K562 (cell line): ENCODE data around the gene ENSA. TPM values are rescaled to one million over a fixed set of nuclear protein-coding genes. Genes with fewer than 3 reads are reported as not detected.

Source experiments
- ARNT ChIP-seq, 2 experiments: fragments of 450-650 bp; IDR thresholded peaks; 2 replicates each; pipeline ENCODE4 v1.6.1; 2016; ENCODE audit warnings: mild to moderate bottlenecking in 1 of 2
- GABPA ChIP-seq: fragments of 200-800 bp; sonication (Bioruptor generic); conservative IDR thresholded peaks from 2 replicates; pipeline ENCODE4 v1.6.1; 2016; ENCODE audit warnings: low read depth, missing genetic modification characterization, missing compliant biosample characterization
- GABPB1 ChIP-seq: sonication (generic); formaldehyde crosslinking; IDR thresholded peaks from 2 replicates; pipeline ENCODE4 v1.8.0; 2022; ENCODE audit warnings: mild to moderate bottlenecking, missing genetic modification reagents
- PRMT5 ChIP-seq: sonication (generic); formaldehyde crosslinking; IDR thresholded peaks from 2 replicates; pipeline ENCODE4 v1.5.0; 2020; ENCODE audit warnings: missing genetic modification reagents
- RAD51 ChIP-seq: fragments of 450-650 bp; IDR thresholded peaks from 2 replicates; pipeline ENCODE4 v1.7.1; 2016; ENCODE audit warnings: low read depth, mild to moderate bottlenecking, borderline replicate concordance
- SMARCA5 ChIP-seq: fragments of 450-650 bp; IDR thresholded peaks from 2 replicates; pipeline ENCODE4 v1.6.1; 2016
- ZNF217 ChIP-seq: sonication (generic); formaldehyde crosslinking; IDR thresholded peaks from 2 replicates; pipeline ENCODE4 v1.8.0; 2022; ENCODE audit warnings: mild to moderate bottlenecking, missing genetic modification reagents
- ZNF239 ChIP-seq: fragments of 250-450 bp; sonication (Bioruptor Pico); IDR thresholded peaks from 2 replicates; pipeline ENCODE4 v1.4.0; 2020; ENCODE audit warnings: mild to moderate bottlenecking
- polyA plus RNA-seq, 8 experiments: library from polyadenylated mRNA; depleted of rRNA in 4 of 8; stranded (reverse) in 5 of 8; unstranded in 3 of 8; fragments of >200 nt; fragmentation: Nextera tagmentation in 2 of 8; fragmentation: Illumina TruSeq in 1 of 8; extraction: Ambion mirVana in 2 of 8; extraction: Trizol in 1 of 8; gene quantifications; 2 replicates each; pipeline versions ENCODE4 v1.2.1 to v1.2.3, GENCODE V29; 2011 to 2014; ENCODE audit warnings: inconsistent platforms in 1 of 8, missing spikeins in 1 of 8
- total RNA-seq, 7 experiments: library from RNA; depleted of rRNA in 6 of 7; stranded (reverse); fragments of >200 nt in 6 of 7; fragmentation: Illumina TruSeq in 2 of 7; extraction: Trizol in 2 of 7; gene quantifications; 2 replicates each; pipeline versions ENCODE4 v1.2.1 to v1.2.3, GENCODE V29; 2011 to 2021; ENCODE audit warnings: low replicate concordance in 1 of 7
- TF ChIP-seq, protein P1 (sequence below): fragments of 200-600 bp; sonication (generic); IDR thresholded peaks from one replicate; pipeline ENCODE4 v1.6.1; 2012; ENCODE audit warnings: mild to moderate bottlenecking, low read depth, low read length, inconsistent platforms
- TF ChIP-seq, protein P2 (sequence below): sonication (generic); formaldehyde crosslinking; IDR thresholded peaks from 2 replicates; pipeline ENCODE4 v1.8.0; 2023; ENCODE audit warnings: mild to moderate bottlenecking, missing genetic modification reagents
- TF ChIP-seq, protein P3 (sequence below): sonication (generic); formaldehyde crosslinking; IDR thresholded peaks from 2 replicates; pipeline ENCODE4 v1.9.0; 2022; ENCODE audit warnings: mild to moderate bottlenecking, missing genetic modification reagents

Gene ENSA
- total and polyA plus RNA-seq, 9 of the 15 experiments (the other 6 are each of a cell fraction or from before 2014, with no cell fraction given), result 68.1 to 605 (median 188) TPM

DNA sequence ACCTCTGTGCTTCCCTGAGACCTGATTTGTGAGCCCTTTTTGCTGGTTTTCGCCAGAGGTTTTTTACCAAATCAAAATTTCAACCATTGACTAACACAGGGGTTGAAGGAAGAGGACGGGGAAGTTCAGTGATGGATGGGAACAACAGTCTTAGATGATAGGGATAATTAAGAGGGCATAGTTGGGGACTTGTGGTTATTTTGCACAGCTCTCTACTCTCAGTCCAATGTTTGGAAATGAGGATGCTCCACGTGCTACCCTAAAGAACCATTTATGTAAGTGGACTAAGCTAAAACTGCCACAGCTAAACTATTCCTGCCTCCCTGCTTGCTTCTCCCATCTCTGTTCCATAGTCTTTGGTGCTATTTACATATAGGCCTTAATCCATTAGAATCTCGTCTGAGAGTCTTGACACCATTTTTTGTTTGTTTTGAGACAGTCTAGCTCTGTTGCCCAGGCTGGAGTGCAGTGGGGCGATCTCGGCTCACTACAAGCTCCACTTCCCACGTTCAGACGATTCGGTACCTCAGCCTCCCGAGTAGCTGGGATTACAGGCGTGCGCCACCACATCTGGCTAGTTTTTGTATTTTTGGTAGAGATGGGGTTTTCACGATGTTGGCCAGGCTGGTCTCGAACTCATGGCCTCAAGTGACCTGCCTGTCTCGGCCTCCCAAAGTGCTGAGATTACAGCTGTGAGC lies 49.3 kb downstream of the ENSA start (continued):
- TF ChIP-seq, protein P1, sequence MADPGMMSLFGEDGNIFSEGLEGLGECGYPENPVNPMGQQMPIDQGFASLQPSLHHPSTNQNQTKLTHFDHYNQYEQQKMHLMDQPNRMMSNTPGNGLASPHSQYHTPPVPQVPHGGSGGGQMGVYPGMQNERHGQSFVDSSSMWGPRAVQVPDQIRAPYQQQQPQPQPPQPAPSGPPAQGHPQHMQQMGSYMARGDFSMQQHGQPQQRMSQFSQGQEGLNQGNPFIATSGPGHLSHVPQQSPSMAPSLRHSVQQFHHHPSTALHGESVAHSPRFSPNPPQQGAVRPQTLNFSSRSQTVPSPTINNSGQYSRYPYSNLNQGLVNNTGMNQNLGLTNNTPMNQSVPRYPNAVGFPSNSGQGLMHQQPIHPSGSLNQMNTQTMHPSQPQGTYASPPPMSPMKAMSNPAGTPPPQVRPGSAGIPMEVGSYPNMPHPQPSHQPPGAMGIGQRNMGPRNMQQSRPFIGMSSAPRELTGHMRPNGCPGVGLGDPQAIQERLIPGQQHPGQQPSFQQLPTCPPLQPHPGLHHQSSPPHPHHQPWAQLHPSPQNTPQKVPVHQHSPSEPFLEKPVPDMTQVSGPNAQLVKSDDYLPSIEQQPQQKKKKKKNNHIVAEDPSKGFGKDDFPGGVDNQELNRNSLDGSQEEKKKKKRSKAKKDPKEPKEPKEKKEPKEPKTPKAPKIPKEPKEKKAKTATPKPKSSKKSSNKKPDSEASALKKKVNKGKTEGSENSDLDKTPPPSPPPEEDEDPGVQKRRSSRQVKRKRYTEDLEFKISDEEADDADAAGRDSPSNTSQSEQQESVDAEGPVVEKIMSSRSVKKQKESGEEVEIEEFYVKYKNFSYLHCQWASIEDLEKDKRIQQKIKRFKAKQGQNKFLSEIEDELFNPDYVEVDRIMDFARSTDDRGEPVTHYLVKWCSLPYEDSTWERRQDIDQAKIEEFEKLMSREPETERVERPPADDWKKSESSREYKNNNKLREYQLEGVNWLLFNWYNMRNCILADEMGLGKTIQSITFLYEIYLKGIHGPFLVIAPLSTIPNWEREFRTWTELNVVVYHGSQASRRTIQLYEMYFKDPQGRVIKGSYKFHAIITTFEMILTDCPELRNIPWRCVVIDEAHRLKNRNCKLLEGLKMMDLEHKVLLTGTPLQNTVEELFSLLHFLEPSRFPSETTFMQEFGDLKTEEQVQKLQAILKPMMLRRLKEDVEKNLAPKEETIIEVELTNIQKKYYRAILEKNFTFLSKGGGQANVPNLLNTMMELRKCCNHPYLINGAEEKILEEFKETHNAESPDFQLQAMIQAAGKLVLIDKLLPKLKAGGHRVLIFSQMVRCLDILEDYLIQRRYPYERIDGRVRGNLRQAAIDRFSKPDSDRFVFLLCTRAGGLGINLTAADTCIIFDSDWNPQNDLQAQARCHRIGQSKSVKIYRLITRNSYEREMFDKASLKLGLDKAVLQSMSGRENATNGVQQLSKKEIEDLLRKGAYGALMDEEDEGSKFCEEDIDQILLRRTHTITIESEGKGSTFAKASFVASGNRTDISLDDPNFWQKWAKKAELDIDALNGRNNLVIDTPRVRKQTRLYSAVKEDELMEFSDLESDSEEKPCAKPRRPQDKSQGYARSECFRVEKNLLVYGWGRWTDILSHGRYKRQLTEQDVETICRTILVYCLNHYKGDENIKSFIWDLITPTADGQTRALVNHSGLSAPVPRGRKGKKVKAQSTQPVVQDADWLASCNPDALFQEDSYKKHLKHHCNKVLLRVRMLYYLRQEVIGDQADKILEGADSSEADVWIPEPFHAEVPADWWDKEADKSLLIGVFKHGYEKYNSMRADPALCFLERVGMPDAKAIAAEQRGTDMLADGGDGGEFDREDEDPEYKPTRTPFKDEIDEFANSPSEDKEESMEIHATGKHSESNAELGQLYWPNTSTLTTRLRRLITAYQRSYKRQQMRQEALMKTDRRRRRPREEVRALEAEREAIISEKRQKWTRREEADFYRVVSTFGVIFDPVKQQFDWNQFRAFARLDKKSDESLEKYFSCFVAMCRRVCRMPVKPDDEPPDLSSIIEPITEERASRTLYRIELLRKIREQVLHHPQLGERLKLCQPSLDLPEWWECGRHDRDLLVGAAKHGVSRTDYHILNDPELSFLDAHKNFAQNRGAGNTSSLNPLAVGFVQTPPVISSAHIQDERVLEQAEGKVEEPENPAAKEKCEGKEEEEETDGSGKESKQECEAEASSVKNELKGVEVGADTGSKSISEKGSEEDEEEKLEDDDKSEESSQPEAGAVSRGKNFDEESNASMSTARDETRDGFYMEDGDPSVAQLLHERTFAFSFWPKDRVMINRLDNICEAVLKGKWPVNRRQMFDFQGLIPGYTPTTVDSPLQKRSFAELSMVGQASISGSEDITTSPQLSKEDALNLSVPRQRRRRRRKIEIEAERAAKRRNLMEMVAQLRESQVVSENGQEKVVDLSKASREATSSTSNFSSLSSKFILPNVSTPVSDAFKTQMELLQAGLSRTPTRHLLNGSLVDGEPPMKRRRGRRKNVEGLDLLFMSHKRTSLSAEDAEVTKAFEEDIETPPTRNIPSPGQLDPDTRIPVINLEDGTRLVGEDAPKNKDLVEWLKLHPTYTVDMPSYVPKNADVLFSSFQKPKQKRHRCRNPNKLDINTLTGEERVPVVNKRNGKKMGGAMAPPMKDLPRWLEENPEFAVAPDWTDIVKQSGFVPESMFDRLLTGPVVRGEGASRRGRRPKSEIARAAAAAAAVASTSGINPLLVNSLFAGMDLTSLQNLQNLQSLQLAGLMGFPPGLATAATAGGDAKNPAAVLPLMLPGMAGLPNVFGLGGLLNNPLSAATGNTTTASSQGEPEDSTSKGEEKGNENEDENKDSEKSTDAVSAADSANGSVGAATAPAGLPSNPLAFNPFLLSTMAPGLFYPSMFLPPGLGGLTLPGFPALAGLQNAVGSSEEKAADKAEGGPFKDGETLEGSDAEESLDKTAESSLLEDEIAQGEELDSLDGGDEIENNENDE, result no peak
- TF ChIP-seq PRMT5 (CRISPR knock-in tag), result no peak
- TF ChIP-seq ZNF239, result no peak
- 0 out of 2 replicates have a peak, but pooled peaks have one; percentile 38 for TF ChIP-seq SMARCA5
- no peak for TF ChIP-seq ZNF217
- TF ChIP-seq, protein P2, sequence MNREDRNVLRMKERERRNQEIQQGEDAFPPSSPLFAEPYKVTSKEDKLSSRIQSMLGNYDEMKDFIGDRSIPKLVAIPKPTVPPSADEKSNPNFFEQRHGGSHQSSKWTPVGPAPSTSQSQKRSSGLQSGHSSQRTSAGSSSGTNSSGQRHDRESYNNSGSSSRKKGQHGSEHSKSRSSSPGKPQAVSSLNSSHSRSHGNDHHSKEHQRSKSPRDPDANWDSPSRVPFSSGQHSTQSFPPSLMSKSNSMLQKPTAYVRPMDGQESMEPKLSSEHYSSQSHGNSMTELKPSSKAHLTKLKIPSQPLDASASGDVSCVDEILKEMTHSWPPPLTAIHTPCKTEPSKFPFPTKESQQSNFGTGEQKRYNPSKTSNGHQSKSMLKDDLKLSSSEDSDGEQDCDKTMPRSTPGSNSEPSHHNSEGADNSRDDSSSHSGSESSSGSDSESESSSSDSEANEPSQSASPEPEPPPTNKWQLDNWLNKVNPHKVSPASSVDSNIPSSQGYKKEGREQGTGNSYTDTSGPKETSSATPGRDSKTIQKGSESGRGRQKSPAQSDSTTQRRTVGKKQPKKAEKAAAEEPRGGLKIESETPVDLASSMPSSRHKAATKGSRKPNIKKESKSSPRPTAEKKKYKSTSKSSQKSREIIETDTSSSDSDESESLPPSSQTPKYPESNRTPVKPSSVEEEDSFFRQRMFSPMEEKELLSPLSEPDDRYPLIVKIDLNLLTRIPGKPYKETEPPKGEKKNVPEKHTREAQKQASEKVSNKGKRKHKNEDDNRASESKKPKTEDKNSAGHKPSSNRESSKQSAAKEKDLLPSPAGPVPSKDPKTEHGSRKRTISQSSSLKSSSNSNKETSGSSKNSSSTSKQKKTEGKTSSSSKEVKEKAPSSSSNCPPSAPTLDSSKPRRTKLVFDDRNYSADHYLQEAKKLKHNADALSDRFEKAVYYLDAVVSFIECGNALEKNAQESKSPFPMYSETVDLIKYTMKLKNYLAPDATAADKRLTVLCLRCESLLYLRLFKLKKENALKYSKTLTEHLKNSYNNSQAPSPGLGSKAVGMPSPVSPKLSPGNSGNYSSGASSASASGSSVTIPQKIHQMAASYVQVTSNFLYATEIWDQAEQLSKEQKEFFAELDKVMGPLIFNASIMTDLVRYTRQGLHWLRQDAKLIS (CRISPR knock-in tag), result no peak
- TF ChIP-seq, protein P3, sequence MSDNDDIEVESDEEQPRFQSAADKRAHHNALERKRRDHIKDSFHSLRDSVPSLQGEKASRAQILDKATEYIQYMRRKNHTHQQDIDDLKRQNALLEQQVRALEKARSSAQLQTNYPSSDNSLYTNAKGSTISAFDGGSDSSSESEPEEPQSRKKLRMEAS (CRISPR knock-in tag), result no peak
- no peak for TF ChIP-seq RAD51
- TF ChIP-seq ARNT (IDR thresholded peaks at IDR 0.05), result peak in 1 of 2 experiments; percentile 29; a peak in 1 of 4 replicates
- TF ChIP-seq GABPA (tag), result no peak
- TF ChIP-seq GABPB1 (CRISPR knock-in tag), result no peak
